GM19025 (cell line): ENCODE results near the gene WDPCP.
"Not testable (repeated sequence)": the region's sequence is repeated elsewhere in the genome, so short reads cannot be mapped to it uniquely, and the experiment has no call there.

ENCODE experiments used
- ATAC-seq: cut with Tn5 transposase; IDR thresholded peaks from one replicate; pipeline ENCODE4 v1.9.1; 2021; ENCODE audit warnings: mild to moderate bottlenecking, low read depth, moderate library complexity; ENCODE audit not compliant: unreplicated experiment

Gene WDPCP

GRCh38 chr2:63469313-63469712 is 119.0 kb downstream of the WDPCP start:
- ATAC-seq: not testable (repeated sequence)

GRCh38 chr2:63465633-63466032 is 122.6 kb downstream of the WDPCP start:
- no peak for ATAC-seq

GRCh38 chr2:63463142-63463541 is 125.1 kb downstream of the WDPCP start:
- ATAC-seq: no peak

GRCh38 chr2:63446658-63447057 is 141.6 kb downstream of the WDPCP start:
- no peak for ATAC-seq

GRCh38 chr2:63444565-63445288 is 143.6 kb downstream of the WDPCP start:
- ATAC-seq: no peak

- ATAC-seq: no peak
These were observed 147.7 kb downstream of the WDPCP start for GRCh38 chr2:63440612-63441011.

GRCh38 chr2:63438181-63438580 is 150.1 kb downstream of the WDPCP start:
- no peak for ATAC-seq

- no peak for ATAC-seq
These were observed 151.8 kb downstream of the WDPCP start for GRCh38 chr2:63436488-63436887.

GRCh38 chr2:63435070-63435469 is 153.2 kb downstream of the WDPCP start:
- no peak for ATAC-seq

- no peak for ATAC-seq
These were observed 154.0 kb downstream of the WDPCP start for GRCh38 chr2:63434024-63435001.

- ATAC-seq: no peak
These were observed 155.9 kb downstream of the WDPCP start for GRCh38 chr2:63432373-63432772.

GRCh38 chr2:63425606-63426005 is 162.7 kb downstream of the WDPCP start:
- no peak for ATAC-seq

- no peak for ATAC-seq
These were observed 163.2 kb downstream of the WDPCP start for GRCh38 chr2:63425079-63425416.

GRCh38 chr2:63424329-63425078 is 163.8 kb downstream of the WDPCP start:
- peak; percentile 86 for ATAC-seq

GRCh38 chr2:63422556-63422955 is 165.7 kb downstream of the WDPCP start:
- no peak for ATAC-seq

- ATAC-seq: no peak
These were observed 179.7 kb downstream of the WDPCP start for GRCh38 chr2:63408530-63408929.

GRCh38 chr2:63406641-63407040 is 181.6 kb downstream of the WDPCP start:
- no peak for ATAC-seq

- no peak for ATAC-seq
These were observed 184.5 kb downstream of the WDPCP start for GRCh38 chr2:63403820-63404219.

GRCh38 chr2:63402889-63403288 is 185.4 kb downstream of the WDPCP start:
- ATAC-seq: not testable (repeated sequence)

- ATAC-seq: no peak
These were observed 189.1 kb downstream of the WDPCP start for GRCh38 chr2:63399156-63399555.

- no peak for ATAC-seq
These were observed 208.8 kb downstream of the WDPCP start for GRCh38 chr2:63379451-63379850.
